ENCODE measurements around the gene IFT52.

The IFT52 gene

DNA sequence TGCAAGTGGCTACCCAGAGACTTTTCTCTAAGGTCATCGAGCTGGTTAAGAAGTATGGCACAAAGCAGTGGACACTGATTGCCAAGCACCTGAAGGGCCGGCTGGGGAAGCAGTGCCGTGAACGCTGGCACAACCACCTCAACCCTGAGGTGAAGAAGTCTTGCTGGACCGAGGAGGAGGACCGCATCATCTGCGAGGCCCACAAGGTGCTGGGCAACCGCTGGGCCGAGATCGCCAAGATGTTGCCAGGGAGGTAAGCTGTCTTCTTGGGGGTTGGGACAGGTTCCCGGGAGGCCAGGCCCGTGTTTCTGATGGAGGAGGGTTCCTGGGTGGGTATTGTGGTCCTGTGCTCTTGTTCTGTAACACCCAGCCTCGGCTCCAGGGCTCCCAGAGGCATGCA, 96.1 kb downstream of the IFT52 start:
- DNase-seq: no peak

DNA sequence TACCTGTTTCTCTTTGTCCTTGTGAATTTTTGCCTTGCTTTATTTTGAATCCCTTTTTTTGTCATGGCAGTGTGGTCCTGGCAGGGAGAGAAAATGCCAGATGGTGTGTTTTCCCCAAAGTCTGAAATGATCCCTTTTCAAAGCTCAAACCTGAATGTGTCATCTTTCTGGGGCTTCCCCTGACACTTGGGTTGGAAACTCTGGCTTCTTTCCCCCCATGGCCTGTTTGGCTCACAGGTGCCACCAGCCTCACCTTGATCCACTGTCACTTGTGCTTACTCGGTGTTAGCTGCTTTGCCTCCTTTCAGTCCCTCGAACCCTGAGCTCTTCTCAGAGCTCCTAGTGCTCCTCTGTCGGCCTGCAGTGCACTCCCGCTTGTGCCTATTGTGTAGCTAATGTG, 98.4 kb downstream of the IFT52 start:
- no peak for DNase-seq

DNA sequence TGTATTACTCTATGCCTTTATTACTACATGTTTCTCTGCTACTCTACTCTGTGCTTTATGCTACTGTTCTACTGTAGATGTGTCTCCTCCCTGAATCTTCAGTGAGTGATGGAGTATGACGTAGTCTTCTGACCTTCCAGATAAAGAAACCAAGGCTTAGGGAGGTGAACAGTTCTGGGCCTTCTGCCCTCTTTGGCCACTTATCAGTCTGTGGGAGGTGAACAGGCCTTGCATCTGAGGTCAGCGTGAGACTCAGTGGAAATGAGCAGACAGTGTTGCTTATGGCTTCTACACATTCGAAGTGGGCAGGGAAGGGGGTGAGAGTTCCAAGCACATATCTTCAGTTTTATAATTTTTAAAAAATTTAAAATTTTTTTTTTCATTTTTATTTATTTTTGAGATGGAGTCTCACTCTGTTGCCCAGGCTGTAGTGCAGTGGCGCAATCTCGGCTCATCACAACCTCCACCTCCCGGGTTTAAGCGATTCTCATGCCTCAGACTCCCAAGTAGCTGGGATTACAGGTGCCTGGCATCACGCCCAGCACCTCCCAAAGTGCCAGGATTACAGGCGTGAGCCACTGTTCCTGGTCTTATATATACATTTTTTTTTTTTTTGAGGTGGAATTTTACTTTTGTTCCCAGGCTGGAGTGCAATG, 100.3 kb downstream of the IFT52 start:
- no peak for DNase-seq

DNA sequence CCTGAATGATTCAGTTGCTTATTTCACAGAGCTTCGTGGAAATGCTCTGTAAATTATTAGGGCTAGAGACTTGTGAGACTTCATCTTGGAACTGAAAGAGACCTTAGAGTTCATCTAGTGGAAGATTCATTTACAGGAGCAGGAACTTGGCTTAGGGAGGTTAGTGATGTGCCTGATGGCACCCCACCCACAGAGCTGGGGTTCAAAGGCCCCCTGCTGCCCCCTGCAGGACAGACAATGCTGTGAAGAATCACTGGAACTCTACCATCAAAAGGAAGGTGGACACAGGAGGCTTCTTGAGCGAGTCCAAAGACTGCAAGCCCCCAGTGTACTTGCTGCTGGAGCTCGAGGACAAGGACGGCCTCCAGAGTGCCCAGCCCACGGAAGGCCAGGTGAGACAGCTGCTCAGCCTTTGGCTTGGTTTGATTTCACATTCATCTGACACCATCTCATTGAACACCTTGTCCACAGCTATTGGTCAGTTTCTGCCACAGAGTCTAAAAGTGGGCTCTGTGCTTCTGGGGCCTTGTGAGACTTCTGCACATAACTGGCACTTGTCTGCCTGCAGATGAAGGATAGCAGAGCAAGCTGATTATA, 101.3 kb downstream of the IFT52 start:
- DNase-seq: peak in 21 of 51 donors; percentile 2 to 32 (median 6)

DNA sequence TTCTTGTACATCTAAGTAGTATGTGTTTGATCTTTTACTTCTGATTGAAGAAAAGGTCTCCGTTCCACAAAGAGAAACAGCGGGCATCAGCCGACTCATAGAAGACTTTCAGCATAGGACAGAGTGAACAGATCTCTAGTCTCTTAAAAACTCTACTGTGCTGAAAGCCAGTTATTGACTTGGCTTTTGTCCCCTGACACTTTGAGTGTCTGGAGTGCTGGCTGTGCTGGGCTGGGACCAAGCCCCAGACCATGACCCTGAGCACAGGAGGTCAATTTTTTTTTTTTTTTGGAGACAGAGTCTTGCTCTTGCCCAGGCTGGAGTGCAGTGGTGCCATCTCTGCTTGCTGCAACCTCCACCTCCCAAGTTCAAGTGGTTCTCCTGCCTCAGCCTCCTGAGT, 104.0 kb downstream of the IFT52 start:
- no peak for DNase-seq

DNA sequence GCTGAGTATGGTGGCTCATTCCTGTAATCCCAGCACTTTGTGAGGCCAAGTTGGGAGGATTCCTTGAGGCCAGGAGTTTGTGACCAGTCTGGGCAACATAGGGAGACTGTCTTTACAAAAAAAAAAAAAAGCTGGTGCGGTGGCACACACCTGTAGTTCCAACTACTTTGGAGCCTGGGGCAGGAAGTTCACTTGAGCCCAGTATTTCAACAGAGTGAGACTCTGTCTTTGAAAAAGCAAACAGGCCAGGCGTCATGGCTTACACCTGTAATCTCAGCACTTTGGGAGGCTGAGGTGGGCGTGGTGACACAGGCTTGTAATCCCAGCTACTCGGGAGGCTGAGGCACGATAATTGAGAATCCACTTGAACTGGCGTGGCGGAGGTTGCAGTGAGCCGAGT, 104.8 kb downstream of the IFT52 start:
- no peak for DNase-seq
